ENCODE measurements around the gene NAA15. TPM values are rescaled to one million over a fixed set of nuclear protein-coding genes. Genes with fewer than 3 reads are reported as not detected.

Gene NAA15
- total RNA-seq (2022; extraction: Qiagen RNA extraction; ENCODE audit: low read depth) = 26.1 to 38.4 TPM (median 32.1 TPM) in 5 replicates

GRCh38 chr4:139301113-139301820 lies at the start of gene NAA15:
Gene NAA15 (plus strand): TSS chr4:139301505. CDS start chr4:139301778, 273 bp downstream.

DNA sequence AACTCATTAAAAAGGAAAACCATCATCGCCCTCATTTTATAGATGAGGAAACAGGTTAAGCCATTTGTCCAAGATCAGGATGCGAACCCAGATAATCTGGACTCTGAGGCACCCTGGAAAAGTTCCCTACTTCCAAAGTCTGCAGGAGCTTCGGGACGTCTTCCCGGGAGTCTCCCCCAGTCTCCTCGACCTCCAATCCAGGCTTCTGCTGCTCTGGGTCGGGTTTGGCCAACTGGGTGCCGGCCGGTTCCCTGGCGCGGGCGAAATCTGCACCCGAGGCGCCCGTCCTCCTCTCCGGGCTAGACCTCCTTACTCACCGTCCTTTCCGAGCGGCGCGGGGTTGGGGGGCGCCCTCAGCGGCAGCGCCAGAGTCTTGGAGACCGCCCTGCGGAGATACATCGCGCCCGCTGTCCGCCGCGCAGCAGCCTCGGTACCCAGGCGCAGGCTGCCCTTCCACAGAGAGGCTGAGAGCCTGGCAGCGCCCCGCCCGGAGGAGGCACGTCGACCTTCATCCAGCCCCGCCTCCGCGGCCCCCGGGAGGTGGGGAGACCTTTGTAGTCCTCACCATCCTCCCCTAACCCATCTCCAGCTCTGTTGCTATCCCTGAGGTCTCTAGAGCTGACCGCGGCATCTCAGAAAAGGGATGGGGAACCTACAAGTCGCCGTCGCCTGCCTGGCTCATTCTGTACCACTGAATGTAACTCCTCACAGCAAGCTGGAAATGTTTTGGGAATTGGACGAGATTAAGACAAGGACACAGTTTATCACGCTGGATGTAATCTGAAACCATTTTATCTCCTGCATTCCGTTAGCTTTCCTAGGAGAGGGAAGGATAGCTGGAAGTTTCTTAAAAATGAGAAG lies 21.3 kb upstream of the NAA15 start, which contains the start of gene MGARP:
MGARP (minus strand) TSS at position 466 of the 861 bp plus-strand sequence; CDS start at position 399, 67 bp downstream.

GRCh38 chr4:139301821-139302611 lies 711 bp downstream of the NAA15 start, which contains the start of gene NDUFC1:
Gene NDUFC1 (minus strand): TSS chr4:139302477. CDS start chr4:139295798, 6,679 bp downstream.

DNA sequence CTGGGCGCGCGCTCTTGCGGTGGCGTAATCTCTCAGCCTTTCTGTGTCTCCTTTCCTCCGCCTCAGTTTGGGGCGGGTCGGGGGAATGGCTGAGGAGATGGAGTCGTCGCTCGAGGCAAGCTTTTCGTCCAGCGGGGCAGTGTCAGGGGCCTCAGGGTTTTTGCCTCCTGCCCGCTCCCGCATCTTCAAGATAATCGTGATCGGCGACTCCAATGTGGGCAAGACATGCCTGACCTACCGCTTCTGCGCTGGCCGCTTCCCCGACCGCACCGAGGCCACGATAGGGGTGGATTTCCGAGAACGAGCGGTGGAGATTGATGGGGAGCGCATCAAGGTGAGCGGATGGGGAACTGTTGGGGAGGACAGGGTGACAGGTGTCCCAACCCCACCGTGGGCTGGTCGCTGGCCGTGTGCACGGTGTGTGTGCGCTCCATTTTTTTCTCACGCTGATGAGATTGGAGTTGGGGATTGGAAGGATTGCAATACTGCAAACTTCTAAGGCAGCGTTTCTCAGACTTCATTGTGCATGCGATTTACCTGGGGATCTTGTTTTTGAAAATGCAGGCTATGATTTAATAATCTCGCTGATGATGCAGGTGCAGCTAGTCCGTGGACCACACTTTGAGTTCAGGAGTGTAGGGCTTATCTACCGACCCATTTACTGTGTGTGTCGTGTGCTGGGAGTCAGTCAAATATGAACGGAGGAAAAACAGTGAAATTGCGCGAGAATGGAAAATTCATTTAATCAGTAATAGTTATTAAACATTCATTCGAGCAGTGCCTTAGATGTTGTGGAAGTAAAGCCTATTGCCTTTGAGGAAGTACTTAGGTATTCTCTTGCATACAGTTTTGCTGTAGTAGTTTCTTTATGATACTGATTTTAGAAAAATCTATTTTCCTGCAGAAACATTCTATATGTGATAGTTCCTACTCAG lies 153.1 kb downstream of the NAA15 start, which contains the start of gene RAB33B:
RAB33B (plus strand) TSS at position 11 of the 935 bp plus-strand sequence; CDS start at position 86, 75 bp downstream.

Other genes with a start within 250 kb of the NAA15 start
- 12.5 to 16.6 TPM (median 15.1 TPM) in 5 replicates for gene ELF2, start 124.3 kb upstream of the NAA15 start, total RNA-seq (2022; extraction: Qiagen RNA extraction; ENCODE audit: low read depth)
- gene MGARP, start 21.3 kb upstream of the NAA15 start, total RNA-seq (2022; extraction: Qiagen RNA extraction; ENCODE audit: low read depth) = 0.47 to 0.85 TPM (median 0.82 TPM) in 5 replicates
- 70.3 to 78.8 TPM (median 73.3 TPM) in 5 replicates for gene NDUFC1, start 972 bp downstream of the NAA15 start, total RNA-seq (2022; extraction: Qiagen RNA extraction; ENCODE audit: low read depth)
- 2.2 to 3.2 TPM (median 2.6 TPM) in 5 replicates for gene RAB33B, start 152.6 kb downstream of the NAA15 start, total RNA-seq (2022; extraction: Qiagen RNA extraction; ENCODE audit: low read depth)

Data from A549 treated with DMSO at 1 μM for 4 hours (cell line).